GM19035 (cell line): ENCODE data around the gene STAP1.
"Not testable (repeated sequence)": the region's sequence is repeated elsewhere in the genome, so short reads cannot be mapped to it uniquely, and the experiment has no call there.

Source experiments
- ATAC-seq: cut with Tn5 transposase; IDR thresholded peaks from one replicate; pipeline ENCODE4 v1.9.1; 2021; ENCODE audit not compliant: unreplicated experiment

The STAP1 gene

DNA sequence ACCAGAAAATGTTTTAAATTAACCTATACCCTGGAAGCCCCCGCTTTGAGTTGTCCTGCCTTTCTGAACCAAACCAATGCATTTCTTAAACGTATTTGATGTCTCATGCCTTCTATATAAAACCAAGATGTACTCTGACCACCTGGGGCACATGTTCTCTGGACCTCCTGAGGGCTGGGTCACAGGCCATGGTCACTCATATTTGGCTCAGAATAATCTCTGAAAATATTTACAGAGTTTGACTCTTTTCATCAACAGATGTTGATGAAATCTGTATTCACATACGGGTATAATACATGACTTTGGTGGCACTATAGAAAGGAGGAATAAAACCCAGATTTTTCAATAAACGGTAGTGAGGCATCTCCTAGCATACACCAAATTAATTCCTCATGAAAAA, 55.7 kb downstream of the STAP1 start:
- no peak for ATAC-seq

DNA sequence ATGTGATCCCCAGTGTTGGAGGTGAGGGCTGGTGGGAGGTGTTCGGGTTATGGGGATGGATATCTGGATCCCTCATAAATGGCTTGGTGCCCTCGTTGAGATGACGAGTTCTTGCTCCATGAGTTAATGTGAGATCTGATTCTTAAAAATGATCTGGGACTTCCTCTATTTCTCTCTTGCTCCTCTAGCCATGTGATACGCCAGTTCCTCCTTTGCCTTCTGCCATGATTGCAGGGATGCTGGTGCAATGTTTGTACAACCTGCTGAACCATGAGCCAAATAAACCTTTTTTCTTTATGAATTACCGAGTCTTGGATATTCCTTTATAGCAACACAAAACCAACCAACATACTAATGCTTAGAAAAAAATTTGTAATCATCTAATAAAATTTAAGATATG, 56.6 kb downstream of the STAP1 start:
- no peak for ATAC-seq

DNA sequence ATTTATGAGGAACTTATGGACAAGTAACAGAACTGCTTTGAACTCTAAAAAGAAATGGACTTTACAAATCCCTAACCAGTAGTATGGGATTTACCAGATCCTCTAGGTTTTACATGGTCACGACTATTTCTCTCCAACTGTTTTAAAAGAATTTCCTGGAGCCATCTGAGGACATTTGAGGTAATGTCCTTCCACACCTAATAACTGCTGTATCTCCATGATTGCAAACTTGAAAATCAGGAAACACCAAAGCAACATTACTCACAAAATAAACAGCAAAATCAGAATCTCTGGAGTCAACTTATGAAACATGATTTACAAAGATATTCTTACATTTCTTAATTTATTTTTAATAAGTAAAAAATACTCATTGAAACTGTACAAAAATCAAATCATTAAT, 58.0 kb downstream of the STAP1 start:
- no peak for ATAC-seq

DNA sequence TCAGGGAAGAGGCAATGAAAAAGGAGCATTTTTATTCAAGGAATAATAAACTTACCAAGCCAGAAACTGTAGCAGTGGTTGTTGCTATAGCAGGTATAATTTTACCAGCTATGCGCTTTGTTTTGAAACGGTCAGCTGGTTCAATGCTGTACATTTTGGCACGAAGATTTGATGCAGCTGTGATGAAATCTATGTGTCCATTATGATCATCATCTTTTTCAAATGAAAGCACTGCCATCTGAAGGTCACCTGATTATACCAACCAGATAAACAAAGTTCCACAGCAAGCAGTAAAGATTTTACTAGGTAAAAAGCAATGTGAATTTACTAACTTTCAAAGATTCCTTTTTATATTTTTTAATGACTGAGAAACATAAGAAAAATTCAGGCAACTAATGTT, 66.4 kb downstream of the STAP1 start:
- no peak for ATAC-seq

DNA sequence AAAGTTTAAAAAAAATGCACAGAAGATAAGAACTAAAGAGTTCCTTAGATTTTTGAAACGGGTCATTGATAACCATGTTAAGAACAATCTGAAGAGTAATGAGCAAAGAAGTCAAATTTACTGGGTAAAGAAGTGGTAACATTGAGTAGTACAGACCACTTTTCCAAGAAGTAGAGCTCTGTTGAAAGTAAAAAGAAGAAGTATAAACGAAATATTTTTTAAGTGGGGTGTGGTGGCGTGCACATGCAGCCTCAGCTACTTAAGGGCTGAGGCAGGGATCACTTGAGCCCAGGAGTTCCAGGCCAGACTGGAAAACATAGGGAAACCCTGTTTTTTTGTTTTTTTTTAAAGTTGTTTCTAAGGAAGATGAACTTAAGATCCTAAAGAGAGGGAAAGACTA, 74.0 kb downstream of the STAP1 start:
- no peak for ATAC-seq

DNA sequence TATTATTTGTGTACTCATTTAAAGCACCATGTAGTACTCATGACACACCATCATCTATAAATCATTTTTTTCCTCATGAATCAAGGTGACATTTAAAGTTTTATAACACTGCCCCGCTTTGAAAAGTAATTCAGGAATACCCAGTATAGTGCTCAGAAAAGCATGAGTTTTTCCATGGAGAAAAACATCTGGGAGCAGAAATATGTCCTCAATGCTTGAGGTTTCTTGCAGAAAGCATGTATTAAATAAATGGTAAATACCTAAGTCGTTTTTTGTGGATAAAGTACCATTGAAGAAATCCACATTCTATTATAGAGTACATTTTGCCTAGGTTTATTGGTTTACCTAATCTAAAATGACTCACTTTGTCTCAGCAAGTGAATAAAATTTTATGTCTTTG, 76.2 kb downstream of the STAP1 start:
- ATAC-seq: no peak

DNA sequence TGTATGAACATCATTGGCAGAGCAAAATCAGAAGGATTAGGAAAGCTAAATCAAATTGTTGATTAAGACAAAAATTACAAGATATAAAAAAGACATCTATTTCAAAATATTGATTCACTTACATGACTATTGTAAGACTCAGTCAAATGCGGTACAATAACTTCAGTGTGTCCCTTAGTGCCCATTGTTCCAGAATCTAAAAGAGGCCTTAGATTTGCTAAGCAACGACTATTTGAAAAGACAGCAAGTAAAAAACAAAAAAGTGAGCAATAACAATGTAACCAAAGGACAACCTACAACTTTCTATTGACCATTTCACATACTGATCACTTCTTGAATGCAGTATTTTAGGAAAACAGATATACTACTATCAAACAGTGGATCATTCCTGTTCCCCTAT, 76.8 kb downstream of the STAP1 start:
- ATAC-seq: no peak

DNA sequence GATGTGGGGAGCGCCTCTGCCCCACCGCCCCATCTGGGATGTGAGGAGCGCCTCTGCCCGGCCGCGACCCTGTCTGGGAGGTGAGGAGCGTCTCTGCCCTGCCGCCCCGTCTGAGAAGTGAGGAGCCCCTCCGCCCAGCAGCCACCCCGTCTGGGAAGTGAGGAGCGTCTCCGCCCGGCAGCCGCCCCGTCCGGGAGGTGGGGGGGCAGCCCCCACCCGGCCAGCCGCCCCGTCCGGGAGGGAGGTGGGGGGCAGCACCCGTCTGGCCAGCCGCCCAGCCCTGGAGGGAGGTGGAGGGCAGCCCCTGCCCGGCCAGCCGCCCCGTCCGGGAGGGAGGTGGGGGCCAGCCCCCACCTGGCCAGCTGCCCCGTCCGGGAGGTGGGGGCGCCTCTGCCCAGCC, 78.5 kb downstream of the STAP1 start:
- ATAC-seq: not testable (repeated sequence)

DNA sequence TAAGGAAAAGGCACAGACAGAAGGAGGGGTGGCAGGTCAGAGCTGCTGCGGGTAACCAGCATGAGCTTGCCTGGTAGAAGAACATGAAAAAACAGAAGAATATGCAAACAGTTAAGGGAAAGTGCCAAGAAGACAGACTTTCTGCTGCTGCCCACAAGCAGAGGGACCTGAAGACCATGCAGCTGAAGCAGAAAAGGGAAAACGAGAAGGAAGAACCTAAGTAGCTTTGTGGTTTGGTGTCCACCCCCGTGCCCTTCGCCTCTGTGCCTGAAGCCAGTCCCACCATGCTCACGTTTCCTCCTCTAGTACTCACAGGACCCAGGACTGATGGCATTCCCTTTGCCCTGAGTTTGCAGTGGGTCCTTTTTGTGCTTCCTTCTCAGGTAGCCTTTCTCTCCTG, 79.6 kb downstream of the STAP1 start:
- ATAC-seq: no peak

DNA sequence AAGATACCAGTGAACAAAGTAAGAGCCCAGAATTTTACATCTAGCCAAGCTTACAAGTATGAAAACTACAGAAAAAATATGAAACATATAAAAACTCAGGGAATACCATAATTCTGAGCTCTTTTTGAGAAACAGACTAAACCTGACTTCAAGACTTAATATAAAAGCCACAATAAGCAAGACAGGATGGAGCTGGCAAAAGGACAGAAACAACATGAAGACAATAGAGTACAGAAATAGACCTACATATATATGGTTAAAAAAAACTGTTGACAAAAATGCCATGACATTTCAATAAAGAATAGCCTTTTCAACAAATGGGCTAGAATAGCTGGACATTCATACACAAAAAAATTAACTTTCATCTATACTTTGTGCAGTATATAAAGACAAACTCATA, 93.0 kb downstream of the STAP1 start:
- no peak for ATAC-seq
